GM12892 (cell line): ENCODE measurements around the gene EFNA5.
"Not testable (repeated sequence)": the region's sequence is repeated elsewhere in the genome, so short reads cannot be mapped to it uniquely, and the experiment has no call there.

Experiments used
- DNase-seq: peaks from one replicate; pipeline ENCODE4 v3.0.0; 2011; ENCODE audit not compliant: insufficient read length
- FAIRE-seq: peaks from 2 replicates; lab custom pipeline; 2011; peaks lifted over from hg19 to GRCh38; lab: Jason Lieb, UNC
- POLR2A ChIP-seq: IDR thresholded peaks from 2 replicates; pipeline ENCODE4 v1.6.1; 2011; ENCODE audit warnings: low read depth, low read length, control low read depth
- POLR2AphosphoS5 ChIP-seq: IDR thresholded peaks from 2 replicates; pipeline ENCODE4 v1.6.1; 2011; ENCODE audit warnings: low read depth, low read length, control low read depth
- TAF1 ChIP-seq: IDR thresholded peaks from 2 replicates; pipeline ENCODE4 v1.6.1; 2011; ENCODE audit warnings: low read depth, mild to moderate bottlenecking, control low read depth, low read length, borderline replicate concordance

Gene EFNA5

DNA sequence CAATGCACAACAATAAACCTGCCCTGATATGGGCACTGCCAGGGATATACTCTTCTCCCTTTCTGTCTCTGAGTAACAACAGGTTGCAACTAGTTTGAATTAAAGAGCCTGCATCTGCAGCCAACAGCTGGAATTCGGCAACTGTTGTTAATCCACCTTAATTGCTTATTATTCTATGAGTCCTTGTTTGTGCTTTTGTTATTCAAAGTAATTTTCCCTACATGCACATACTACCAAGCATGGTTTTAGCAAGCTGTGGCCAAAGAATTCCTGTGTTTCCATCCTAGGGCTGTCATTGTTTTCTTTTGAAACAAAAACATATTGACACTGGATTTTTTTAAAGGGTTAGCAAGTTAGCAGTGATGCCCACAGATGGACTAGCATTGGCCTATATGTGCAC, 171.5 kb downstream of the EFNA5 start:
- FAIRE-seq (no peak), DNase-seq (no peak)
- TF ChIP-seq POLR2A (no peak), TAF1 (no peak), POLR2AphosphoS5 (no peak)

DNA sequence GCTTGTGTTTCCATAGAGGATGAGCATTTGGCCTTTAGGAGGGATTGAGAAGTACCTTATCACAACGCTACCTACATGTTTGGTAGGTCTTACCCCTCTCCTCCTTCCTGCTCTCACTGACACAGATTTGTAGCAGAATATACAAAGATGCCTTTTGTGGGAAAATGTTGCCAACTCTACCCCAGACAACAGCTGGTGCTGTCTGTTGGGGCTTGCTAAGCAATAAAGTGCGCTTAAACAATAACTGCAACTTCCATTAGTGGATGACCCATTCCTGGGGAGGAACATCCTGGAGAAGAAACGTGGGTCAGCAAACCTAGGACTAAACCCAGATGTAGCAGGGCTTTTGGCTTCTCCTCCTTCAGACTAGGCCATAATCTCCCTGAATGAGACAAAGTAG, 174.3 kb downstream of the EFNA5 start:
- FAIRE-seq (no peak), DNase-seq (no peak)

DNA sequence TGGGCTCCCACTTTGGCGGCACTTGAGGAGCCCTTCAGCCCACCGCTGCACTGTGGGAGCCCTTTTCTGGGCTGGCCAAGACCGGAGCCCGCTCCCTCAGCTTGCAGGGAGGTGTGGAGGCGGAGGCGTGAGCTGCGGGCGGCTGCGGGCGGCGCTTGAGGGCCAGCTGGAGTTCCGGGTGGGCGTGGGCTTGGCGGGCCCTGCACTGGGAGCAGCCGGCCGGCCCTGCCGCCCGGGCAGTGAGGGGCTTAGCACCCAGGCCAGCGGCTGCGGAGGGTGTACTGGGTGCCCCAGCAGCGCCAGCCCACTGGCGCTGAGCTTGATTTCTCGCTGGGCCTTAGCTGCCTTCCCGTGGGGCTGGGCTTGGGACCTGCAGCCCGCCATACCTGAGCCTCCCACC, 176.6 kb downstream of the EFNA5 start:
- FAIRE-seq, result not testable (repeated sequence)

More for the DNA sequence above, 174.3 kb downstream of the EFNA5 start:
- TF ChIP-seq POLR2A, result no peak
- no peak for TF ChIP-seq POLR2AphosphoS5
- TF ChIP-seq TAF1, result no peak

DNA sequence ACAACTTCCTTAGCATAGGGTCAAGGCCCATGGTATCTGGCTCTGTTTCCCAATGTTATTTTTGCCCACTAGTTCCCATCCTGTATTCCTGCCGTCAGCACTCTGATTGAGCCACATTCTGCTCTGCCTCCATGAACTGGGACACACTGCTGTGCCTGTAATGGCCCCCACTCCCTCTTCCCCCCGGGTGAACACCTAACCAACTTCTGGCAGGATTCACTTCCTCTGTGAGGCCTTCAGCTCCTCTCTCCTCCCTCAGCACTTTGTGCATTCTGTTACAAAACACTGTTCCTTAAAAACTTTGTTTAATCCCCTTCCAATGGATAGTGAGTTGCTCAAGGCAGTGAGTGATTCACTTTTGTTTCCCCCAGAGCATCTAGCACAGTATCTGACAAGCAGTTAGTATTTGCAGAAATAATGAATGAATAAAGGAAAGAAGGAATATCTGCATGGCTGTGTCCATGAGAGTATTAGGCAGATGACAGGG, 183.6 kb downstream of the EFNA5 start:
- no peak for TF ChIP-seq TAF1
- TF ChIP-seq POLR2A, result no peak
- TF ChIP-seq POLR2AphosphoS5, result no peak
- FAIRE-seq, result peak; percentile 44
- no peak for DNase-seq

More for the DNA sequence above, 176.6 kb downstream of the EFNA5 start:
- DNase-seq, result not testable (repeated sequence)

DNA sequence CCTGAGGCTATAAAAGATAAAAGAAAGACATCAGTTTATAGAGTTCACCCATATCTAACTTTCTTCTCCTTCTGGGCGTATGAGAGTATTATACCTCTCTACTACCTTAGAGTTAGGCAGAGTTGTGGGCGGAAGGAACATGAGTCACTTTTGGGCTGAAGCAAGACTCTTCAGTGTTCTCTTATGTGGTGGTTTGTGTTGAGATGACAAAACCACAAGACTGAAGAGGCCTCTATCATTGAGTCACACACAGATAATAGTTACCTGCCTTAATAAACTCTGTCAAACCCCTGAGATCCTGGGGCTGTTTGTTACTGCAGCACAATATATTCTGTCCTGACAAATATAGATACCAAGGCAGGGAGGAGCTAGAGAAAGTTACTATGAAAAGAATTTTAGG, 184.2 kb downstream of the EFNA5 start:
- DNase-seq, result no peak
- peak; percentile 53 for FAIRE-seq

DNA sequence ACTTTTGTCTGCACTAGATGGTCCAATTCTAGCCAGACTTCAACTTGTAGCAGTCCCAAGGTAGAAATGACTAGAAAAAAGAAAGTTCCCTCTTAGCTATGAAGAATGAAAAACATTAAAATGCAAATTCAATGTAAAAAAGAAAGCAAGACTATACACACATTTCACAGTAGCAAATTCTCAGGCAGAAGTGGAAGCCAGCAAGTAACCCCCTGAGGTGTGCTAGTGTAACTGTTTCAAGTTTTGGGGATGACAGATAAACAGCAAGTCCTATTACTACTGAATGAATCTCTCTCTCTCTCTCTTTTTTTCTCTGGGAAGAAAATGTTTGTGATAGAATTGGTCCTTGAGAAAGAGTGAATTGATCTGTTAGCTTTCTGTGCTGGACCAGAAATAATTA, 185.6 kb downstream of the EFNA5 start:
- no peak for TF ChIP-seq POLR2AphosphoS5
- TF ChIP-seq TAF1, result no peak
- TF ChIP-seq POLR2A, result no peak
- DNase-seq, result no peak
- FAIRE-seq, result peak; percentile 33

More for the DNA sequence above, 184.2 kb downstream of the EFNA5 start:
- TF ChIP-seq POLR2AphosphoS5 (no peak), TAF1 (no peak), POLR2A (no peak)

DNA sequence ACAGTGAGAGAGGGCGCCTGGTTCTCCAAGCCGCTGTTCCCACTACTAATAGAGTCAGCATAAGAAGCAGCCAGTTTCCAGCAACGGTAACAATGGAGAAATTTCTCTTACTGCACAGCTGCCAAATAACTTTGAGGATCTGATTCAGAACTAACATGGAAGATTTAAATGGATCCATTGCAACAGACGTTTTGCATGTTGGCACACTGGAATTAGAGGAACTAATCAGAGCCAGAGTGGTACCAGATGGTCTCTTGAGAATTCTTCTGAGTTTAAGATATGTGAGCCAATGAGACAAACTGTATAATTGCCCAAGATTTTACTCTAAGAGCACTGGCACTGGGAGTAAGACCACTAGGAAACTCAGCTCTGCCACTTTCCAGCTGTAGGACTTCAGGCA, 186.5 kb downstream of the EFNA5 start:
- DNase-seq (no peak), FAIRE-seq (no peak)

DNA sequence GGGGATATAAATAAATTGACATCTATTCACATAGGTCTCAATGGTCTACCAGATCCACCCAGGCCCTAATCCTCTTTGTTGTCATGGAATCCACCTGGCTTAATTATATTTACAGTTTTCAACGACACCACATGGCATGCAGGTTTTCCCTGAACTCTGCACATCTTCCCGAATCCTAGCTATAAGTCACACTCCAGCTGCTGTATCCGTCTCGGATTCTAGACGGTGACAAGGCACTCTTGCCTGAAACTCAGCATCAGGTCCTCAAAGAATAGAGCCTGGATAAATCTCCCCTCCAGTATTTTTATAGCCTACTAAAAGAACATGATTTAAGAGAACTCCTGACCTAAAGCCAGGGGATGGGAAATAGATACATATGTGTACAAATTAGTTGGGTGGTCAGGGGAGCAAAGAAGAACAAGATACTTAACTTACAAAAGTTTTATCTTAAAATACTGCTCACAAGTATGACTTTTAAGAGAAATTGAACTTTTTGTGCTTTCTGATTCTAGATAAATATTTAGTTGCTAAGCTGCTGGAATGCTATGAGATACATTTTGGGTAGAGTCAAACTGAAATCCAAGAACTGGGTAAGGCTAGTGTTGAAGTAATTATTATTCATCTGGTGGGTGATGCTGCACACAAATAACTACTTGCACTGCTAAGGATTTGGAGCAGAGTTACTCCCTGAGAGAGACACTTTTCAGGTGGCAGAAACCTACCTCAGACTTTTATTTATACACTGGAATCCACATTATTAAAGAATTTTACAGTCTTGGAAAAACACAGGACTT, 187.3 kb downstream of the EFNA5 start:
- FAIRE-seq, result no peak
- TF ChIP-seq POLR2A (no peak), TAF1 (no peak), POLR2AphosphoS5 (no peak)
- DNase-seq, result no peak

More for the DNA sequence above, 186.5 kb downstream of the EFNA5 start:
- no peak for TF ChIP-seq POLR2AphosphoS5

DNA sequence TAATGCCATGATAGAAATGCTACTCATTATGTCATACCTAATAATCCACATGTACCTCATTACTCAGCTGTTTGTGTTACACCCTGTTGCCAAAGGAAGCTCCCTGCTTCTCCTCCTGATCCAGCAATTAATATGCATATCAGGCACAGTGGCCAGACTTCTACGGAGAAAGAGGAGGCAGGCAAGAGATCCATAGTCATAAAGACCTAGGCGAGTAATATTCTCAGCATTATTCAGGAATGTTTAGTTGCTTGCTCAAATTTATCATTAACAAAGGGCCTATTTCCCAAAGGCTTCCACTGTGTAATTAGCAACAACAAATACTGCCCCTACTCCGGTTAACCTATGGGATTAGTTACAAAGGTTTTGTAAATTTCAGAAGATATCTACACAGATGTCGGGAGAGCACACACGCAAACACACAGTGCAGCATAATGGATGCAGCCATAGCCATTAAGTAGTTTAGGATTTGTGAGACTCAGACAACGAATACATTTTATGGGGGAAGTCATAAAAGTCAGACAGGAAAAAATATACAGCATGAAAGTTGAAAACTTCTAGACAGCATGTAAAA, 192.6 kb downstream of the EFNA5 start:
- FAIRE-seq (no peak), DNase-seq (no peak)
- no peak for TF ChIP-seq POLR2AphosphoS5
- TF ChIP-seq POLR2A, result no peak
- no peak for TF ChIP-seq TAF1

DNA sequence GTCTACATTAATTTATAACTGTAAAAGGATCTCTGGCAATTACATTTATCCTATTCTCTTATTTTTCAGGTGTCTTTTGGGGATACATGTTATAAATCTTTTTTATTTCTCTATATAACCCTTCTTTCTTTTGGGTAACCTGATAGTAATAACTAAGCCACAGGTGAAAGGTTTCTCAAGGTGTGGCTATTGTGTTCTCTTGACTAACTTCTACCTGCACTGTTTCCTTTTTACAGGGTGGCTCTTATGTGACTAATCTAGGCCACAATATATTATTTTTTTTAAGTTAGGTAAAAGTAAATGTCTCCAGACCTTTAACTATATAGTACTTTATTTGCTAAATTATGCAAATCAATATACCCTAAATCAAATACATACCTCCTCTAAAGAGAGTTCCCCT, 193.2 kb downstream of the EFNA5 start:
- DNase-seq, result no peak
- no peak for TF ChIP-seq POLR2AphosphoS5
- no peak for FAIRE-seq

DNA sequence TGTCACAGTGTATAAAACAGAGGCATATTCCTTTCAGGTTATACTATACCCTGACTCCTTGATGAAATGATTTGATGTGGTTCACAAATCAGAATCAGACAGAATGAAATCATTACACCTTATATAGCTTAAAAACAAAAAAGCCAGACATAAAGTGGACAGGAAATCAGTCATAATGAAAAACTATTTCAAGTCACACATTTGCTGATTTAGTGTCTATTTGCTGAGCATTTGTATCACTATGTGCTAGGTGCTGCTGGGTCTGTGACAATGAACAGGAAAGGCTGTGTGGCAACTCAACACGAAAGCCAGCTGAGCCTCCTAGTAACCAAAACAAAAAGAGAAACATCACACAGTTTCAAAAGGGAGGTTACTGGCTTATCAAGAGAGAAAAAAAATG, 194.0 kb downstream of the EFNA5 start:
- TF ChIP-seq POLR2AphosphoS5 (no peak), TAF1 (no peak)
- DNase-seq (no peak), FAIRE-seq (peak; percentile 88)

DNA sequence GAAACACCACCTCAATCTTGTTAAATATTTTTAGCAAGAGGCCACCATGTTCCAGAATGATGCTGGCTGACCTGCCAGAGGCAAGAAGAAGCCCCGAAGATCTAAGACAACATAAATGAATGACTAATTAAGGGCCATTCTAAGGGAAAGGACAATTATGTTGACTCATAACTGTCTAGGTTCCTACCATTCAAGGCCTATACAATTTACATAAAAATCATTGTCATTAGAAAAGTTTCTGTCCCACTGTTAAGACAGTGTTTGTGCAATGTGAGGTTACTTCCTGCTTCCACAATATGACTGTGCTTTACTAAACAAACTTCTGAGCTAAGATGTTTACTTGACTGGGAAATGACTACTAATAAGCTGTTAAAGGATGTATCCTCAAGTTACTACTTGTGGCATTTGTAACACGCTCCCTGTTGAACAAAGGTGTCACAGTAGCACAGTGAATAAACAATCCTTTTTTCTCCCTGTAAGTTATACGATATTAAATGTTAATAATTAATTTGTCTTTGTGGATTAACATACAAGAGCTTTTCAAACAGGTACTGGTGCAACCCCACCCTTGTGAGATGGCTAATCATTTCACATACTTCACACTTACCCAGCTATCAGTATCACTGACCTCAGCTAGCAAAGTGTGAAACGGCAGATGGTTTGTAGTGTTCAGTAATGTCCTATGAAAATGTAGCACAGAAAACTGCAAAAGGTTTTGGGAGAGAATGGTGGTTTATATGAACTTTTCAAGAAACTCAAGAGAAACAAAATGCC, 195.8 kb downstream of the EFNA5 start:
- DNase-seq (no peak), FAIRE-seq (peak; percentile 71)
- TF ChIP-seq TAF1, result no peak
- TF ChIP-seq POLR2AphosphoS5, result no peak
- TF ChIP-seq POLR2A, result no peak
